WI38 (cell line): ENCODE data around the gene CPEB3.

Source experiments
- H3K4me3 ChIP-seq: 2 replicates; pipeline ENCODE4 v1.5.1; 2011; ENCODE audit warnings: low read depth, mild to moderate bottlenecking, control low read depth, low read length
- CTCF ChIP-seq: IDR thresholded peaks from 2 replicates; pipeline ENCODE4 v1.5.1; 2012; ENCODE audit warnings: low read depth, mild to moderate bottlenecking, control low read depth, low read length

The CPEB3 gene

GRCh38 chr10:92062273-92062672 is 228.6 kb downstream of the CPEB3 start:
- H3K4me3 ChIP-seq, result no peak overlapping the region
- TF ChIP-seq CTCF, result no peak

GRCh38 chr10:92054807-92055206 is 236.1 kb downstream of the CPEB3 start:
- no peak for TF ChIP-seq CTCF
- H3K4me3 ChIP-seq, result no peak overlapping the region

GRCh38 chr10:92052741-92053140 is 238.1 kb downstream of the CPEB3 start:
- no peak for TF ChIP-seq CTCF
- H3K4me3 ChIP-seq, result no peak overlapping the region

GRCh38 chr10:92052088-92052487 is 238.8 kb downstream of the CPEB3 start:
- no peak for TF ChIP-seq CTCF
- no peak overlapping the region for H3K4me3 ChIP-seq

- TF ChIP-seq CTCF, result no peak
Observed at GRCh38 chr10:92047215-92047614, 243.7 kb downstream of the CPEB3 start.

GRCh38 chr10:92045641-92046106 is 245.2 kb downstream of the CPEB3 start:
- no peak for TF ChIP-seq CTCF
- no peak overlapping the region for H3K4me3 ChIP-seq

More at GRCh38 chr10:92047215-92047614, 243.7 kb downstream of the CPEB3 start:
- no peak overlapping the region for H3K4me3 ChIP-seq

GRCh38 chr10:92042541-92042940 is 248.3 kb downstream of the CPEB3 start:
- no peak overlapping the region for H3K4me3 ChIP-seq
- TF ChIP-seq CTCF, result no peak
